Uterus (tissue), 4 donors: ENCODE results near the gene NXPH2. TPM values are rescaled to one million over a fixed set of nuclear protein-coding genes. Genes with fewer than 3 reads are reported as not detected.

Experiments used
- DNase-seq, 2 donors: peaks; one replicate each; pipeline ENCODE4 v3.0.0-alpha.2; 2019 to 2020
- H3K27ac ChIP-seq, 2 donors: fragments of 200-600 bp; sonication (generic); 1 replicate in 1 of 2; 2 replicates in 1 of 2; pipeline ENCODE4 v1.5.1; 2016 to 2018
- H3K27me3 ChIP-seq, 2 donors: fragments of 200-600 bp; sonication (generic); one replicate each; pipeline ENCODE4 v1.5.1; 2018 to 2019; ENCODE audit warnings: control low read depth in 1 of 2
- H3K36me3 ChIP-seq, 2 donors: fragments of 200-600 bp; sonication (generic); one replicate each; pipeline ENCODE4 v1.5.1; 2019; ENCODE audit warnings: control low read depth in 1 of 2
- H3K4me1 ChIP-seq, 2 donors: fragments of 200-600 bp; sonication (generic); one replicate each; pipeline ENCODE4 v1.5.1; 2018 to 2019; ENCODE audit warnings: control low read depth in 1 of 2
- H3K4me3 ChIP-seq, 2 donors: fragments of 200-600 bp; sonication (generic); 1 replicate in 1 of 2; 2 replicates in 1 of 2; pipeline ENCODE4 v1.5.1; 2018 to 2019; ENCODE audit warnings: mild to moderate bottlenecking in 1 of 2
- H3K9me3 ChIP-seq, 2 donors: fragments of 200-600 bp; sonication (generic); one replicate each; pipeline ENCODE4 v1.5.1; 2019; ENCODE audit warnings: control low read depth in 1 of 2
- CTCF ChIP-seq, 4 experiments: fragments of 200-600 bp in 2 of 4; fragments of 450-650 bp in 2 of 4; sonication (generic) in 2 of 4; IDR thresholded peaks; one replicate each; pipeline ENCODE4 v1.5.1; 2016 to 2019; ENCODE audit warnings: antibody characterized with exemption in 4 of 4, mild to moderate bottlenecking in 2 of 4, moderate library complexity in 1 of 4
- POLR2A ChIP-seq, 2 donors: fragments of 450-650 bp; IDR thresholded peaks; one replicate each; pipeline ENCODE4 v1.6.1; 2016; ENCODE audit warnings: antibody characterized with exemption in 2 of 2, mild to moderate bottlenecking in 1 of 2, moderate library complexity in 1 of 2
- intact Hi-C: fragments of 100-400 bp; cut with DNase I; formaldehyde crosslinking; loops from one replicate; pipeline ENCODE4 v1.15.1; 2023; ENCODE audit warnings: low total_unique reads
- total RNA-seq, 4 donors: library from RNA; depleted of rRNA in 3 of 4; stranded (reverse); fragments of >200 nt in 3 of 4; gene quantifications; one replicate each; pipeline versions ENCODE4 v1.1.0 to v1.2.4, GENCODE V29; 2014 to 2023
- donor health status: DM: yes; HTN: yes; CAD: no.

The NXPH2 gene
- total RNA-seq, 4 donors from 2014 or later: 1.2 TPM; not detected in 3

DNA sequence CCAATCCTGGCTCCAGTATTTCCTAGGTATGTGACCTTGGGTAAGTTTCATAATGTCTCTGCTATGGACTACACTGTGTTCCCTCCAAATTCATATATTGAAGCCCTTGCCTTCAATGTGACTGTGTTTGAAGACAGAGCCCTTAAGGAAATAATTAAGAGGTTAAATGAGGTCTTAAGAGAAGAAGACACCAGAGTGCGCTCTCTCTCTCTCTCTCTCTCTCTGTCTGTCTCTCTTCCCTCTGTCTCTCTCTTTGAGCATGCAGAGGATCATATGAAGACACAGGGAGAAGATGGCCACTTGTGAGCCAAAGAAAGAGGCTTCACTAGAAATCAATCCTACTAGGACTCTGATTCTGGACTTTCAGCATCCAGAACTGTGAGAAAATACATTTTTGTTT lies 52.2 kb downstream of the NXPH2 start:
- TF ChIP-seq POLR2A (IDR thresholded peaks at IDR 0.05) (no peak), CTCF (IDR thresholded peaks at IDR 0.05) (no peak)
- H3K9me3 ChIP-seq: no peaks in the 10 kb centered on the region
- no peak overlapping the region for H3K4me3 ChIP-seq
- H3K4me1 ChIP-seq: no peaks in the 10 kb centered on the region
- no peaks in the 10 kb centered on the region for H3K27me3 ChIP-seq
- no peak overlapping the region for H3K27ac ChIP-seq
- DNase-seq: no peak
- H3K36me3 ChIP-seq: no peaks in the 10 kb centered on the region
- intact Hi-C loops: no loop called here

- no peak for DNase-seq
- intact Hi-C loops: no loop called here
- H3K9me3 ChIP-seq: no peaks in the 10 kb centered on the region
- no peak for TF ChIP-seq CTCF (IDR thresholded peaks at IDR 0.05)
- TF ChIP-seq POLR2A (IDR thresholded peaks at IDR 0.05): no peak
- H3K4me1 ChIP-seq: no peaks in the 10 kb centered on the region
- H3K4me3 ChIP-seq: no peak overlapping the region
- no peak overlapping the region for H3K27ac ChIP-seq
- no peaks in the 10 kb centered on the region for H3K27me3 ChIP-seq
- no peaks in the 10 kb centered on the region for H3K36me3 ChIP-seq
Measured at GRCh38 chr2:138726681-138727080, 53.5 kb downstream of the NXPH2 start.

DNA sequence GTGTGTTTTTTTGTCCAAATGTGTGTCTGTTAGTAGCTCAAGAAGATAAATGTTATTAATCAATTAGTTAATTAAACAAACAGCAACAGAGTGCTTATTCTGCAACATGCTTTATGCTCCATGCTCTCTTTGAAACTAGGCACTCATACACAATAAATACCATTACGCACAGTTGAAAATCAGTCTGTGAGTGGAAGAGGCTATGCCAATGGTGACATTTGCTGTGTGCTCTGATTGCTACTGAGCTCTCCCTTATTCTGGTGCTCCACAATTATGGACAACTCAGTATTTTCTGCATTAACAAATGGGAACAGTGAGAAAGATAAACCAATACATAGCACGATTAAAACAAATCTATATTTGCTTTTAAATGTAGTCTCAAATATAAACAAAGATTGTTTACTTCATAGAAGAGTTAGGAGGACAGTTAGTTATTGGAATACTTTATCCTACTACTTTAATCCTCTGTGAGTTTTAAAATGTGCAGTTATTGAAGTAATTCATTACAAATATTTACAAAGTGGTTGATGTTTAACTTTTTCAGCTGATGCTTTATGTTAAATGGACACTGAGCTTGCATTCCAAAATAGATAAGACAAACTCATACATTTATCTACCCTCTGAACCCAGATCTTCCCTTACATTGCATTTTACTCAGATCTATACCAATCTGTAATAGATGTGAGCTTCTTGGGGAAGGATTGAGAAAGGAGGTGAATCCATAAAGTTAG lies 55.3 kb downstream of the NXPH2 start:
- TF ChIP-seq CTCF (IDR thresholded peaks at IDR 0.05): no peak
- no peak for TF ChIP-seq POLR2A (IDR thresholded peaks at IDR 0.05)
- no peaks in the 10 kb centered on the region for H3K9me3 ChIP-seq
- DNase-seq: no peak
- H3K4me3 ChIP-seq: no peak overlapping the region
- no peak overlapping the region for H3K27ac ChIP-seq
- H3K4me1 ChIP-seq: no peaks in the 10 kb centered on the region
- intact Hi-C loops: no loop called here
- no peaks in the 10 kb centered on the region for H3K27me3 ChIP-seq
- no peaks in the 10 kb centered on the region for H3K36me3 ChIP-seq

- TF ChIP-seq CTCF (IDR thresholded peaks at IDR 0.05) (no peak), POLR2A (IDR thresholded peaks at IDR 0.05) (no peak)
- no peak for DNase-seq
- intact Hi-C loops: no loop called here
- Histone ChIP-seq H3K4me1 (no peaks in the 10 kb centered on the region), H3K4me3 (no peak overlapping the region), H3K27ac (no peak overlapping the region), H3K9me3 (no peaks in the 10 kb centered on the region), H3K27me3 (no peaks in the 10 kb centered on the region), H3K36me3 (no peaks in the 10 kb centered on the region)
Measured at GRCh38 chr2:138724327-138724726, 55.9 kb downstream of the NXPH2 start.

GRCh38 chr2:138723196-138723987 lies 56.8 kb downstream of the NXPH2 start:
- intact Hi-C loops: no loop called here
- Histone ChIP-seq H3K27me3 (no peaks in the 10 kb centered on the region), H3K36me3 (no peaks in the 10 kb centered on the region), H3K27ac (no peak overlapping the region), H3K9me3 (no peaks in the 10 kb centered on the region), H3K4me3 (no peak overlapping the region), H3K4me1 (no peaks in the 10 kb centered on the region)
- TF ChIP-seq POLR2A (IDR thresholded peaks at IDR 0.05): no peak
- no peak for TF ChIP-seq CTCF (IDR thresholded peaks at IDR 0.05)
- no peak for DNase-seq
